Stimulated activated CD4-positive, alpha-beta T cell treated with anti-CD3 and anti-CD28 coated beads, Interleukin-15, amount 100 ng/mL, for 48 hours (primary cell): ENCODE results near the gene NCOA7.
"Not testable (repeated sequence)": the region's sequence is repeated elsewhere in the genome, so short reads cannot be mapped to it uniquely, and the experiment has no call there.

Experiments used
- DNase-seq, 2 donors: peaks; one replicate each; pipeline ENCODE4 v3.0.0-alpha.2; 2020; ENCODE audit warnings: low read depth in 2 of 2

NCOA7 gene

DNA sequence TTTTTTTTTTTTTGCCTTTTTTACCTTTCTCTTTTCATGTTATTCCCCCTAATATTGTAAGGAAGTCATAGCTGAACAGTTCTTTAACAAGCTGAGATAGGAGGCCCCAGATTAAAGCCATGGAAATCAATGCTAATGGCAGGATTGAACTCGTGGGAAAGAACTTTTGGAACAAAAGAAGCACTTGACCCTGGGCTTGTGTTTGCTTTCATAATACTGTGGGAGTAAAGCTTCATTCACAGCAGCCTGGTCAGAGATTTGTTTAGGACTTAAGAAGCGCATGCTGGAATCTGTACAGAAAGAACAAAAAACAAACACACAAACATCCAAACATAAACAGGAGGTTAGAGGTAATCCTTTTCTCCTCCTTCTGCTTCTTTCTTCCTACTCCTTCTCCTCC is 36.2 kb upstream of the NCOA7 start:
- DNase-seq = no peak

DNA sequence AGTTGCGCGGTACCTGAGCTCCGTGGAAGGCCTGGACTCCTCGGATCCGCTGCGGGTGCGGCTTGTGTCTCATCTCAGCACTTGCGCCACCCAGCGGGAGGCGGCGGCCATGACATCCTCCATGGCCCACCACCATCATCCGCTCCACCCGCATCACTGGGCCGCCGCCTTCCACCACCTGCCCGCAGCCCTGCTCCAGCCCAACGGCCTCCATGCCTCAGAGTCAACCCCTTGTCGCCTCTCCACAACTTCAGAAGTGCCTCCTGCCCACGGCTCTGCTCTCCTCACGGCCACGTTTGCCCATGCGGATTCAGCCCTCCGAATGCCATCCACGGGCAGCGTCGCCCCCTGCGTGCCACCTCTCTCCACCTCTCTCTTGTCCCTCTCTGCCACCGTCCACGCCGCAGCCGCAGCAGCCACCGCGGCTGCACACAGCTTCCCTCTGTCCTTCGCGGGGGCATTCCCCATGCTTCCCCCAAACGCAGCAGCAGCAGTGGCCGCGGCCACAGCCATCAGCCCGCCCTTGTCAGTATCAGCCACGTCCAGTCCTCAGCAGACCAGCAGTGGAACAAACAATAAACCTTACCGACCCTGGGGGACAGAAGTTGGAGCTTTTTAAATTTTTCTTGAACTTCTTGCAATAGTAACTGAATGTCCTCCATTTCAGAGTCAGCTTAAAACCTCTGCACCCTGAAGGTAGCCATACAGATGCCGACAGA is 31.4 kb upstream of the NCOA7 start:
- DNase-seq = no peak

DNA sequence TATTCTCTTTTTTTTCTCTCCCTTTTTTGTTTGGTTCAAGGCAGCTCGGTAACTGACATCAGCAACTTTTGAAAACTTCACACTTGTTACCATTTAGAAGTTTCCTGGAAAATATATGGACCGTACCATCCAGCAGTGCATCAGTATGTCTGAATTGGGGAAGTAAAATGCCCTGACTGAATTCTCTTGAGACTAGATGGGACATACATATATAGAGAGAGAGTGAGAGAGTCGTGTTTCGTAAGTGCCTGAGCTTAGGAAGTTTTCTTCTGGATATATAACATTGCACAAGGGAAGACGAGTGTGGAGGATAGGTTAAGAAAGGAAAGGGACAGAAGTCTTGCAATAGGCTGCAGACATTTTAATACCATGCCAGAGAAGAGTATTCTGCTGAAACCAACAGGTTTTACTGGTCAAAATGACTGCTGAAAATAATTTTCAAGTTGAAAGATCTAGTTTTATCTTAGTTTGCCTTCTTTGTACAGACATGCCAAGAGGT is 30.8 kb upstream of the NCOA7 start:
- DNase-seq = no peak

DNA sequence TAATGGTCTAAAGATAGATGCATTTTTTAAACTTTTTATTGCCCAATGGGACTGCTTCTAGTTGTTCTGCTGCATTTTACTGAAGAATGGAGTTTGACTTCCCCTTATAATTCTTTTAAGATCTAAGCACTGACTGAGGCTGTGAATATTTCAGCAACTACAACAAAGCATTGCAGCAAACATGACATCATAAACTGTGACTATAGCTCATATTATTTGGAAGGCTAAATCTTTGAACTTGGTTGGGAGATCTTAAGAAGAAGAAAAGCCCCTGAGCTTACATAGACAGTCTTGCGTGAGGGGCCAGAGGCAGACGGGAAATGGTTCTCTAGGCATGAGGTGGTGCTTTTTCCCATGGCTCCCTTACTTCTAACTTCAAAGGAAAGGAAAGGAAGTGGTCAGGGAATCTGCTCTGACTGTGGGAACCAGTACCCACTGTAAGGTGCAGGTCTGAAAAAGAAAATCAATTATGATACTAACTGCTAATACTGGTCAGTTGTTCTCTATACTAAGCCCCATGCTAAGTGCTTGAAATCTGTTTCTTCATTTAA is 26.6 kb upstream of the NCOA7 start:
- no peak for DNase-seq

DNA sequence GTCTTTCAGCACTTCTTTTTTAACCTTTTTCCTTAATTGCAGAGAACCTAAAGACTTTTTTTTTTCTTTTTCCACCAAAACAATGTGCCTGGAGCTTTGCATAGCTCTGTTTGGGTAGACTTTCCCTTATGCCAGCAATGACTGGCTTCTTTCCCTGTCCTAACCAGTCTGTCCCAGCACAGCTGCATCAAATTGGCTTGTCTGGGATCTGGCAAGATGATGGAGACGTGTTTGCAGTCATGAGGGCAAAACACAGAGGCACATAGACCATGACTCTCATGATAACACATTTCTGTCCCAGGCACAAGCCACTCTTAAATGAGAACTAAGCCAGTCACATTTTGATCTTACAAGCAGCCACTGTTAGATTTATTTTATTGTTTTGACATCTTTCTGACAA is 24.8 kb upstream of the NCOA7 start:
- DNase-seq = no peak

DNA sequence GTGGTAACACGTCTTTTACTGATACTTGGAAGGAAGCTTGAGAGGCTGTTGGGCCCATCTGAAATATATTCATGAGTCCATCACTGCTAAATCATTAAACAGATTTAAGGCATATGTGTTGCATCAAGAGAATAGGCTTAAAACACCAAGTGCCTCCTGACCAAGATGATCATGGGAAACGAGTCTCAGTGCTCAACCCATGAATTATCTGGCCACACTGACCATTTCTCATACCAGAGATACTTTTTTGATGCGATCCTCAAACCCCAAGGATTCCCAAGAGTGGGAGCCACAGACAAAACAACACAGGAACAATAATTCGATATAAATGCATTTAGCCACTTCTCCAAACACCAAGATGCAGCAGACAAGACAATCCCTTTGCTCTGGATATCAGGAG is 24.1 kb upstream of the NCOA7 start:
- no peak for DNase-seq

DNA sequence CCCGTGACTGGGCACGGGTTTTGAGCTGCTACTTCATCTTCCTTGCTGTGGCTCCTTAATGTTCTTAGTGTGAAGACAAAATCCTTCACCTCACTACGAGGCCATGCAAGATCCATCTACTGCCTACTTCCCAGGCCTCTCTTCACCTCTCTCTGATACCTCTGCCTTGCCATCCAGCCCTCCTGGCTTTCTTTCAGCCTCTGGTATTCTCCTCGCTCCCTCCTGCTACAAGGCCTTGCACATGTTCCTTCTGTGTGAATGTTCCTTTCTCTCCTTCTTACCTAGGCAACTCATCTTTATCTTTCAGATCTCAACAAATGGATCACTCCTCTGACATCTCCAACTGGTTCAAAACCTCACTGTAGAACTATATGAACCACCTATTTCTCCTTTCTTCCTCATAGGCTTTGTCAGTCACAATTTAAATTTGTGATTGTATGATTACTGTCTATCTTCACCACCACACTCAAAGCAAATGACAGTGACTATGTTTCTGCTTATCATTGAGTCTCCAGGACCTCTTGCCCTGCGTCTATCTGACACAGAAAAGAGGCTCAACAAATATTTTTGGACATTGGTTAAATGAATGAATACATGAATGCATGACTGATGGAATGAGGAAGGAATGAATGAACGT is 21.5 kb upstream of the NCOA7 start:
- DNase-seq = no peak

DNA sequence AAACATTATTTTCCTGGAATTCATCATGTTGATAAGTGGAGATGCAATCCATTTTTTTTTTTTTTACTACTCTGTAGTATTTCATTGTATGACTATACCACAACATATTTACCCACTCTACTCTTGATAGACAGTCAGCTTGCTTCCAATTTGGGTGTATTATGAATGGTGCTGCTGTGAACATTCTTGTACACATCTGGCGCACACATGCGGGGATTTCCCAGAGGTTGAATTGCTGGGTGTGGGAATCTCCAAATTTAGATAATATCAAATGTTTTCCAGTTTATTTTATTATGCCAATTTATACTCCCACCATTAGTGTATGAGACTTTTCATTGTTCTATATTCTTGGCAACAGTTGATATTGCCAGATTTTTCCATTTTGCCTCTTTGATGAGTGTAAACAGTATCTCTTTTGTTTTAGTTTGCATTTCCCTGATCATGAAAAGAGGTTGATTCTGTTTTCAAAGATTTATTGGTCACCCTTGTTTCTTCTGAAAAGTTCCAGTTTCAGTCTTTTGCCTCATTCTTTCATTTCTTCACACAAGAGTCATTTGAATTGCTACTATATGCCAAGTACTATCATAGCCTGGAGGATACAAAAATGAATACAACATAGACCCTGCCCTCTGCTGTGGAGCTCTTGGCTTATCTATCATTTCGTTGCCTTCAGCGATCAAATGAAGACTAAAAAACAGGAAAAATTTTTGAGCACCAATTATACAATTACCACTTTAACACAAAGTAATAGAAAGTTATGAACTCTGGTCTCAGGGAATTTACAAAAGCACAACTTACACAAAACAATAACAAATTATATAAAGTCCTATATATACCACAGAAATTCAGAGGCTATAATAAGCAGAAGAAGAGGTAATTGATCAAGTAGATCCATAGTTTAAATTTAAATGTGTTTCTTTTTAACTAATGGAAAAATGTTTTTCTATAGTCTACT is 17.1 kb upstream of the NCOA7 start:
- DNase-seq = no peak

DNA sequence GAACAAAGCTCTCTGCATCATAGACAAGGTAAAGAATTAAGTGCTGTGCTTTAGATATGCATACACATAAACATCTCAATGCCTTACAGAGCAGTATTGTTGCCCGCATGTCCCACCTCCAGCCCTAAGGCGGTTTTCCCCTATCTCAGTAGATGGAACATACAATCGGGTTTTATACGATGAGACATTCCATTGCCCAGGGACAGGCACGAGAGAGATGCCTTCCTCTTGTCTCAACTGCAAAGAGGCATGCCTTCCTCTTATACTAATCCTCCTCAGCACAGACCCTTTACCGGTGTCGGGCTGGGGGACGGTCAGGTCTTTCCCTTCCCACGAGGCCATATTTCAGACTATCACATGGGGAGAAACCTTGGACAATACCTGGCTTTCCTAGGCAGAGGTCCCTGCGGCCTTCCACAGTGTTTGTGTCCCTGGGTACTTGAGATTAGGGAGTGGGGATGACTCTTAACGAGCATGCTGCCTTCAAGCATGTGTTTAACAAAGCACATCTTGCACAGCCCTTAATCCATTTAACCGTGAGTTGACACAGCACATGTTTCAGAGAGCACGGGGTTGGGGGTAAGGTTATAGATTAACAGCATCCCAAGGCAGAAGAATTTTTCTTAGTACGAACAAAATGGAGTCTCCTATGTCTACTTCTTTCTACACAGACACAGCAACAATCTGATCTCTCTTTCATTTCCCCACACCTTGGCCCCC is 14.5 kb upstream of the NCOA7 start:
- DNase-seq = not testable (repeated sequence)

DNA sequence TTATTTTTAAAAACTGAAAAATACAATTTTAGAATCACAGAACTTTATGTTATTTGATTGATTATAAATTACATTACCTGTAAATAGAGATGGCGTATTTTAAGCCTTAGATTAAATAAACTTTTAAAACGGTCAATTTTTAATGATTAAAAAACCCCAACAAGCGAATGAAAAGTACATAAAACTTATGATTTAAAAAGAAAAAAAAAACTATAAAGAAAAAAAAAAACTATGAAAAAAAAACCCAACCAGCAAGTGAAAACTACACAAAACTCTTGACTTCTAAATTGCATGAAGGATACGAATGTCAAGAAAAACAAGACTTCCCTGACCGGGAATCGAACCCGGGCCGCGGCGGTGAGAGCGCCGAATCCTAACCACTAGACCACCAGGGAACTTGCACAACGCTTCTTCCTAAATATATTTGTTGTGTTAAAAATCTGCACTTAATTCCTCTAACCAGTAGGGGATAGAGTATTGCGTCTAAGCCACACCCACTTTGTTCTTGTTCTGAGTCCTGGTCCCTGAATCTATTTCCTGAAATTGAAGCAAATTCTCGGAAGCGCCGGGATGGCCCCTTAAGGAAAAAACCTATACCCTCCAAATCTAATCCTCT is 10.7 kb upstream of the NCOA7 start:
- peak; percentile 71 for DNase-seq

DNA sequence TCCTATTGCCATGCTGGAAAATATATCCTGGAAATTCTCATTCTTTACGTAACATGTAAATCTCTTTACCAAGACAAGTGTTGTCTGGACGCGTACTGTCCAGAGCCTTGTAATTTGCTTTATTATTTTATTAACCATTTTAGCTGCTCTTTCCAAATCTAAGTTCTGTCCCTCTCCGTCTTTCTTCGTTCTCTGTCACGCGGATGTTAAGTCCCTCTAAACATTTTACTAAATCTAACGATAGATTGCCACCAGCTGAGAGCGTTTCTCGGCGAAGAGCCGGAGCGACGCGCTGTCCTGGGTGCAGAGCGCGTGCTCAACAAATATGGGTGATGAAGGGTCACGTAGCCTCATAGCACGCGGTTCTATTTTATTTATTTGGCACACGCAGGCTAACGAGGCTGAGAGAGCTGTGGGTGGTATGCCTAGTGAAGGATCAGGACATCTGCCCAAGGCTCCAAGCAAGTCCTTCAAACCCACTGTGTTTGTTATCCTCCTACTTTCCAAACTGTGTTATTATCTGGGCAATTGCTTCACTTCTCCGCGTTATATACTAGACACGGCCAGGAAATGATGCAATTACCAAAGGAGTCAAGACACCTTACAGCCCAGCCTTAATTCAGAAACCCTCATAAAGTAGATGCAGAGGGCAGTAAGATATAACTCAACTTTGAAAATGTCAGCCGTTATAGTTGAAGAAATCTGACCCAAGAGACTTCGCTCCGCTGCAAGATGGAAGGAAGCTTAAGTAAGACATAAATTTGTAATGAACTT is 10.0 kb upstream of the NCOA7 start:
- peak; percentile 39 to 45 for DNase-seq

DNA sequence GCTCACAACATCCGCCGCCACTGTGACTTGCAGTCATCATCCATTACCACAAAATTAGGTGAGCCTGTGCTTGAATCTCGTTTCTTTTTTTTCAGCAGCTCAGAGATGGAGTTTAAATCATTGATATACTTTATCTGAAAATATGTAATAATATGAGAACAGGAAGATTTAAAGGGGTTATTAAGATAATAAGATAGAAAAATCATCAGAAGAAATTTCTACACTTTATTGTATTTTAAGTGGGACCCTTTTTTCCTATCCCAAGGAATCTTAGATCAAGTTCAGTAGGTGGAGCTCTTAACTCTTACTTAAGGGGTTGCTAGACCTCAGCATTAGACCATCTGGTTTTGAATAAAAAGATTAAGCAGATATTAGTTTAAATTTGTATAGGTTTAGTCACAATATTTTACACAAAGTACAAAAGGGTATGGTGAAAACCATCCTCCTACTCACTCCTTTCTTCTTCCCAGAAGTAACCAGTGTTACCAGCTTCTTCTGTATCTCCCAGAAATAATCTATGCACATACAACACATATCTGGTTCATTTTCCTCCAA is 9.4 kb upstream of the NCOA7 start:
- no peak for DNase-seq

DNA sequence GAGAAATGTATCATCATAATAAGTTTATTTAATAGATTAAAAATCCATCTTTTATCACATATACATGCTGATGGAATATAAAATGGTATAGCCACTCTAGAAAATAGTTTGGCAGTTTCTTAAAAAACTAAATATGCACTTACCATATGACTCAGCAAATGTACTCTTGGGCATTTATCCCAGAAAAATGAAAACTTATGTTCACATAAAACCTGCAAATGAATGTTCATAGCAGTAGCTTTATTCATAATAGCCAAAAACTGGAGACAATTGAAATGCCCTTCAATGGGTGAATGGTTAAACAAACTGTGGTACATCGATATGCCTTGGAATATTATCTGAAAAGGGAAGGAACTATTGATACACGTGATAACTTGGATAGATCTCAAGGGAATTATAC is 6.4 kb upstream of the NCOA7 start:
- DNase-seq = no peak

DNA sequence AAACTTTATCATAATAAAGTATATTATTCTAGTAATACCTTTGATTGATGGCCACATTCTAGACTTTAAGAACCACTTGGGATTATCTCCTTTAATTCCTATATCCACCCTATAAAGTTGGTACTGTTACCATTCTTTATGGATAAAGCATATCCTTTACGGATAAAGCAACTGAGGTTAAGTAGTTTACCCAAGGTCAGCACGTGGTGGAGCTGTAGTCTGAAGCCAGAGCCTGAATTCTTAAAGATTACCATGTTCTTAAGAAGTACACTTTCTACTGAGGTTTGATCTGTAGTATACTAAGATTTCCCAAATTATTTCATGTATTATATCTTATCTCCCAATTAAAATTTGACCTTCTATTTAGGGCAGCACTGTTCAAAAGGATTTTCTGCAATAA is 3.0 kb upstream of the NCOA7 start:
- no peak for DNase-seq

DNA sequence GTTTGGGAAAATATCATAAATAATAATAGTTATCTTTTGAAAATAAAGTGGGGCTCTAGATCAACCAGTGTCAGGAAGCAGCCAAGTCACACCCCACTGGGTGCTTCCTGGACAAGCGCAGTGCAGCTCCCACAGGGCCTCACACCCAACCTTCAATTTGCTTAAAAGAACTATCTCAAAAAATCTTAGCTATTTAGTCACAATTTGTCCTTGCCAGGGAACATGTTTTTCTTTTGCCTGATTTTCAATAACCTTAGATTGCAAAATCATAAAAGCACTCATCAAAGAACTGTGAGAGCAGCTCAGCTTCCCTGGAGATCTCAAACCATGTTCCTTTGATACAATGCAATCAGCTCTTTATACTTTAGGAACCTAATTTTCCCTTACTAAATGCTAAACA is 1.6 kb upstream of the NCOA7 start:
- no peak for DNase-seq

DNA sequence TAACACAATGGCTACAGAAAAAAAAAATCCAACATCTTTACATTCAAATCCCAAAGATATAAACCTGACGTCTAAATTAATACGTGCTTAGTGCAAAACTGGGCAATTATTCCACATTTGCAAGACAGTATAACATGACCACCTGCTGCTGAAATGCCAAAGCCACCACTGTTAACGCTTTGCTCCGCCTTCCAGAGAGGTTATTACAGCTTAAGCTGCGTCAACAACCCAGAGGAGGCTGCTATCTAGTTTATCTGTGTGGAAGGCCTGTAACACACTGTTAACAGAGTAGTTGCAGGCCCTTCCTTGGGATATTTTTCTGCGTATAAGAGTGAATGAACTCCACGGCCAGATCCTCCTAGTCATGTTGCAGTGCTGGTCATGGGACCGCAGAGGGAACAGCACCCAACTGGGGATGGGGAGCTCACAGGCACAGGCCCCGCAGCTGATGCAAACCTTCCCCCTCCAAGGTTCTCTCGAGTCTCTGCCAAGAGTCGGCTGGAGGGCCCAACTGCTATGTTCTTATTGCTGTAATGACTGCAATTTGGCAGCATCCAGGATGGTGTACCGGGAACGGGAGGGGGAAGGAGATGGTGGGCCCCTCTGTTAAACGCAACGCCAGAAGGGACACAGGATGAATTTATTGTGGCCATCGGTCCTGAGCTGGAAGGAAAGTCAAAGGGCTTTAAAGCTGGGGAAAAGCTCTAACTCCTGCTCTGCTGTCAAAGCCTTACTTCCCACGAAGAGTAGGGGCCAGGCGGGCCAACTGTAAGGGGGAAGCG is 993 bp upstream of the NCOA7 start:
- no peak for DNase-seq

DNA sequence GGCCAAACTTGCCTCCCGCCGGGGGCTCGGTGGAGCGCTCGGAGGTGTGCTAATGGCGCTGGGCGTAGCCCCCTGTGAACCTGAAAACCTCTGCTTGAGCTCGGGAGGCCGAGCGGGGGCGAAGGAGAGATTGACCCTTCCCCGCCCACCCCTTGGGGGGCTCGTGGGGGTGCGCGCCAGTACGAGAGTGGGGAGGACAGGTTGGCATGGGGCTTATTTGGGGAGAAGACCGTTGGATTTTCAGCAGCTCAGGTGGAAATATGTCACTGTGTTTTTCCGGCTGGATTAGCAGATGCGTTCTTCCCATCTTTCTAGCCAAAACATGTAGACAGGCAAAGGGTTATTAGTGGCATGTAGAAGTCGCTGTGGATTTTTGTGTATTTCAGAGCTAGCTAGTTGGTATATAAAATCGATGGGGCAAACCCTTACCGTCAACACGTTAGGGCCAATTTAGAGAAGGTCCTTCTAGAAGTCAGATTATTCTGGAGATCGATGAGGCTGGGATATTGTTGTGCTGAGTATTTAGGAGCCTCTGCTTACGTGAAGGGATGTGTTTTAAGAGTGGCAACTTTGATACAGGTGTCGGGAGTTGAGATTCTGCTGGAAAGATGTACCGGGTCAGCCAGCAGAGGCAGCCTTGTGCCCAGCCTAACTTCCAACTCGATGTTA is 525 bp downstream of the NCOA7 start:
- DNase-seq = no peak

DNA sequence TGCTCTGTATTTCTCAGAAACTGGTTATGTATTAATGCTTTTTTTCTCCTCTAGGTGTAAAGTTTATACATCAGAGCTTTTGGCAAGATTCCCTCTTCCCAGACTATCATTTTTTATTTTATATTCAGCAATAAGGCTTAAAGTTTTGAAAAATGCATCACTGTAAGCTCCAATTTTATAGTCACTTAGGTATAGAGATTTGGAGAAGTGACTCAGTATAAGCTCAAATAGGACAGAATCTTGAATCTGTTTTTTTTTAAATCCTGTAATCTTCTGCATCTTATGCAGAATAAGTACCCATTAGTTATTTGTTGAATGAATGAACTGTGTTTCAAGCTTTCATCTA is 1.0 kb downstream of the NCOA7 start:
- no peak for DNase-seq

DNA sequence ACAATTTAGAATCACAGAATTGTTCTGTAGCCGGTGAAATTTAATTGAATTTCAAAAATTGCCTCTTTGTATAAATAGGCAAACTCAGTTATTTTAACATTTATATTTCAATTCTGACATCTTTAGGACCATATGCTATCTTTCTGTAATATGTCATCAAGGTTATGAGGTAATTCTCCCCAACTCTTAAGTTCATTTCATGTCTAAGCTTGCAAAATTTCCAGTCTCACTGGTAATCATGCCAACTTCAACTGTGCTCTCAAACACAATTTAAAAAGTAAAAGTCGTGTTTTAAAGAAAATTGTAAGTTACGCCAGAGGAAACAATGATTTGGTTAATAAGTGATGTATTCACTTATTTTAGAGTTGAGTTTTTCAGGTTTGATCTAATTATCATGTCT is 1.4 kb downstream of the NCOA7 start:
- DNase-seq = no peak
